ENCODE measurements around the gene FGFR3.

The FGFR3 gene

GRCh38 chr4:1770791-1771231 is 22.3 kb upstream of the FGFR3 start:
- no peak for DNase-seq

GRCh38 chr4:1771555-1772305 is 21.4 kb upstream of the FGFR3 start:
- no peak for DNase-seq

- no peak for DNase-seq
Observed at GRCh38 chr4:1772853-1773538, 20.1 kb upstream of the FGFR3 start.

- no peak for DNase-seq
Observed at GRCh38 chr4:1773754-1774153, 19.3 kb upstream of the FGFR3 start.

GRCh38 chr4:1775731-1776500 is 17.2 kb upstream of the FGFR3 start:
- DNase-seq: no peak

GRCh38 chr4:1776521-1777161 is 16.5 kb upstream of the FGFR3 start:
- DNase-seq: no peak

- DNase-seq: peak; percentile 28
Observed at GRCh38 chr4:1777822-1778641, 15.1 kb upstream of the FGFR3 start.

GRCh38 chr4:1778642-1779392 is 14.3 kb upstream of the FGFR3 start:
- DNase-seq: no peak

- no peak for DNase-seq
Observed at GRCh38 chr4:1779588-1780382, 13.3 kb upstream of the FGFR3 start.

- DNase-seq: no peak
Observed at GRCh38 chr4:1780435-1780834, 12.7 kb upstream of the FGFR3 start.

GRCh38 chr4:1783015-1783414 is 10.1 kb upstream of the FGFR3 start:
- no peak for DNase-seq

- no peak for DNase-seq
Observed at GRCh38 chr4:1783970-1784369, 9.1 kb upstream of the FGFR3 start.

- no peak for DNase-seq
Observed at GRCh38 chr4:1784395-1784788, 8.7 kb upstream of the FGFR3 start.

- no peak for DNase-seq
Observed at GRCh38 chr4:1784789-1785591, 8.1 kb upstream of the FGFR3 start.

GRCh38 chr4:1785592-1785991 is 7.5 kb upstream of the FGFR3 start:
- DNase-seq: no peak

- DNase-seq: no peak
Observed at GRCh38 chr4:1786544-1787362, 6.3 kb upstream of the FGFR3 start.

- DNase-seq: no peak
Observed at GRCh38 chr4:1787411-1788077, 5.5 kb upstream of the FGFR3 start.

- no peak for DNase-seq
Observed at GRCh38 chr4:1788254-1788973, 4.7 kb upstream of the FGFR3 start.

Measured in fibroblast of upper back skin (primary cell).